Loucy (cell line): ENCODE results near the gene ATP2A2.
A peak's percentile ranks its signal among the peaks of the same experiment; 100 is the strongest.

ENCODE experiments used
- H2AFZ ChIP-seq: fragments of 200-600 bp; sonication (generic); 2 replicates; pipeline ENCODE4 v1.6.0; 2016; ENCODE audit warnings: antibody characterized with exemption, mild to moderate bottlenecking, low read length, moderate library complexity
- H3F3A ChIP-seq: fragments of 200-600 bp; 2 replicates; pipeline ENCODE4 v1.6.0; 2016; ENCODE audit warnings: antibody characterized with exemption, low read depth, mild to moderate bottlenecking
- H3K27me3 ChIP-seq: fragments of 200-600 bp; sonication (generic); 2 replicates; pipeline ENCODE4 v1.6.1; 2014; ENCODE audit warnings: low read length, mild to moderate bottlenecking; ENCODE audit not compliant: insufficient read depth, poor library complexity, severe bottlenecking
- H3K36me3 ChIP-seq: fragments of 200-600 bp; sonication (generic); 2 replicates; pipeline ENCODE4 v1.6.1; 2016; ENCODE audit warnings: low read length; ENCODE audit not compliant: insufficient read depth
- H3K4me1 ChIP-seq: fragments of 200-600 bp; sonication (generic); 2 replicates; pipeline ENCODE4 v1.5.1; 2014; ENCODE audit warnings: low read length, mild to moderate bottlenecking; ENCODE audit not compliant: insufficient read depth, poor library complexity, severe bottlenecking
- H3K4me2 ChIP-seq: fragments of 200-600 bp; sonication (generic); 2 replicates; pipeline ENCODE4 v1.6.0; 2014; ENCODE audit warnings: antibody characterized with exemption, low read length, low read depth, mild to moderate bottlenecking; ENCODE audit not compliant: poor library complexity, severe bottlenecking
- H3K4me3 ChIP-seq: fragments of 200-600 bp; sonication (generic); 2 replicates; pipeline ENCODE4 v1.5.1; 2014; ENCODE audit warnings: low read length, mild to moderate bottlenecking, mixed read lengths; ENCODE audit not compliant: poor library complexity, severe bottlenecking
- H3K79me2 ChIP-seq: fragments of 200-600 bp; sonication (generic); 2 replicates; pipeline ENCODE4 v1.6.1; 2014; ENCODE audit warnings: low read length; ENCODE audit not compliant: insufficient read depth
- H3K9ac ChIP-seq: fragments of 200-600 bp; sonication (generic); 2 replicates; pipeline ENCODE4 v1.6.0; 2014; ENCODE audit warnings: mild to moderate bottlenecking, low read depth, low read length, moderate library complexity; ENCODE audit not compliant: poor library complexity, severe bottlenecking
- H3K9me2 ChIP-seq: fragments of 200-600 bp; sonication (generic); replicated peaks from 2 replicates; pipeline ENCODE4 v1.6.1; 2016; ENCODE audit warnings: low read depth, low read length, mixed read lengths
- H3K9me3 ChIP-seq: fragments of 200-600 bp; sonication (generic); 2 replicates; pipeline ENCODE4 v1.6.1; 2014; ENCODE audit warnings: mild to moderate bottlenecking, antibody characterized with exemption, low read length, low read depth; ENCODE audit not compliant: insufficient read depth
- H4K20me1 ChIP-seq: fragments of 200-600 bp; sonication (generic); 2 replicates; pipeline ENCODE4 v1.6.0; 2014; ENCODE audit warnings: antibody characterized with exemption, low read length, mild to moderate bottlenecking; ENCODE audit not compliant: insufficient read depth, poor library complexity, severe bottlenecking
- CTCF ChIP-seq: fragments of 200-600 bp; sonication (generic); conservative IDR thresholded peaks from 2 replicates; pipeline ENCODE4 v1.5.1; 2014; ENCODE audit warnings: mild to moderate bottlenecking, antibody characterized with exemption, low read length
- EZH2phosphoT487 ChIP-seq: fragments of 200-600 bp; IDR thresholded peaks from 2 replicates; pipeline ENCODE4 v1.6.1; 2018; ENCODE audit warnings: antibody characterized with exemption, mild to moderate bottlenecking, moderate library complexity, borderline replicate concordance

The ATP2A2 gene

GRCh38 chr12:110278255-110278536 lies 2.9 kb upstream of the ATP2A2 start:
- no peaks in the 10 kb centered on the region for H3K36me3 ChIP-seq

GRCh38 chr12:110279566-110280375 lies 1.3 kb upstream of the ATP2A2 start:
- peak overlapping the region; percentile 78 for H3K4me3 ChIP-seq
- H2AFZ ChIP-seq = peak overlapping the region; percentile 95
- peak overlapping the region; percentile 81 for H3K9ac ChIP-seq
- TF ChIP-seq EZH2phosphoT487 (no peak), CTCF (no peak)
- H3F3A ChIP-seq = 0 out of 2 replicates have a peak, but pooled peaks cover 3% of the 10 kb centered on the region
- H3K79me2 ChIP-seq = peaks cover 32% of the 10 kb centered on the region
- H3K4me1 ChIP-seq = peaks cover 37% of the 10 kb centered on the region
- peaks cover 28% of the 10 kb centered on the region for H4K20me1 ChIP-seq
- no peaks in the 10 kb centered on the region for H3K9me3 ChIP-seq
- H3K4me2 ChIP-seq = peak overlapping the region; percentile 87
- no peaks in the 10 kb centered on the region for H3K9me2 ChIP-seq
- H3K27me3 ChIP-seq = no peaks in the 10 kb centered on the region
- no peaks in the 10 kb centered on the region for H3K36me3 ChIP-seq

More at GRCh38 chr12:110278255-110278536, 2.9 kb upstream of the ATP2A2 start:
- no peaks in the 10 kb centered on the region for H3K27me3 ChIP-seq
- H3K9me3 ChIP-seq = no peaks in the 10 kb centered on the region
- H3K4me1 ChIP-seq = peaks cover 21% of the 10 kb centered on the region
- peaks cover 13% of the 10 kb centered on the region for H4K20me1 ChIP-seq
- H3K4me2 ChIP-seq = no peak overlapping the region
- TF ChIP-seq CTCF = no peak
- no peak for TF ChIP-seq EZH2phosphoT487
- H2AFZ ChIP-seq = no peak overlapping the region
- H3F3A ChIP-seq = 0 out of 2 replicates have a peak, but pooled peaks cover 3% of the 10 kb centered on the region
- no peak overlapping the region for H3K9ac ChIP-seq
- no peaks in the 10 kb centered on the region for H3K9me2 ChIP-seq
- H3K79me2 ChIP-seq = peaks cover 17% of the 10 kb centered on the region
- no peak overlapping the region for H3K4me3 ChIP-seq

GRCh38 chr12:110280392-110280778 lies 662 bp upstream of the ATP2A2 start:
- Histone ChIP-seq H3K4me2 (peak overlapping the region; percentile 87), H3K27me3 (no peaks in the 10 kb centered on the region), H3K9me2 (no peaks in the 10 kb centered on the region), H2AFZ (peak overlapping the region; percentile 95), H3K9me3 (no peaks in the 10 kb centered on the region), H4K20me1 (peaks cover 34% of the 10 kb centered on the region), H3K4me3 (peak overlapping the region; percentile 78), H3K9ac (peak overlapping the region; percentile 81), H3K36me3 (0 out of 2 replicates have a peak, but pooled peaks cover under 1% of the 10 kb centered on the region), H3F3A (0 out of 2 replicates have a peak, but pooled peaks cover 3% of the 10 kb centered on the region), H3K4me1 (peaks cover 43% of the 10 kb centered on the region), H3K79me2 (peaks cover 39% of the 10 kb centered on the region)
- no peak for TF ChIP-seq CTCF
- TF ChIP-seq EZH2phosphoT487 = no peak
